GM20000 (cell line): ENCODE results near the gene FREY1.

Experiments used
- DNase-seq: peaks from one replicate; pipeline ENCODE4 v3.0.0; 2012; ENCODE audit warnings: low spot score
- TF ChIP-seq, protein P1 (sequence below): IDR thresholded peaks from 2 replicates; pipeline ENCODE4 v1.5.1; 2012; ENCODE audit warnings: mild to moderate bottlenecking, control low read depth; ENCODE audit errors: extremely low read depth, missing control alignments

FREY1 gene

GRCh38 chr11:45906965-45907611 is at the start of gene FREY1:
Gene FREY1, minus strand, starts transcription at chr11:45907271. Its CDS starts 26 bp downstream, at chr11:45907245.
- no peak for DNase-seq
- TF ChIP-seq, protein P1, sequence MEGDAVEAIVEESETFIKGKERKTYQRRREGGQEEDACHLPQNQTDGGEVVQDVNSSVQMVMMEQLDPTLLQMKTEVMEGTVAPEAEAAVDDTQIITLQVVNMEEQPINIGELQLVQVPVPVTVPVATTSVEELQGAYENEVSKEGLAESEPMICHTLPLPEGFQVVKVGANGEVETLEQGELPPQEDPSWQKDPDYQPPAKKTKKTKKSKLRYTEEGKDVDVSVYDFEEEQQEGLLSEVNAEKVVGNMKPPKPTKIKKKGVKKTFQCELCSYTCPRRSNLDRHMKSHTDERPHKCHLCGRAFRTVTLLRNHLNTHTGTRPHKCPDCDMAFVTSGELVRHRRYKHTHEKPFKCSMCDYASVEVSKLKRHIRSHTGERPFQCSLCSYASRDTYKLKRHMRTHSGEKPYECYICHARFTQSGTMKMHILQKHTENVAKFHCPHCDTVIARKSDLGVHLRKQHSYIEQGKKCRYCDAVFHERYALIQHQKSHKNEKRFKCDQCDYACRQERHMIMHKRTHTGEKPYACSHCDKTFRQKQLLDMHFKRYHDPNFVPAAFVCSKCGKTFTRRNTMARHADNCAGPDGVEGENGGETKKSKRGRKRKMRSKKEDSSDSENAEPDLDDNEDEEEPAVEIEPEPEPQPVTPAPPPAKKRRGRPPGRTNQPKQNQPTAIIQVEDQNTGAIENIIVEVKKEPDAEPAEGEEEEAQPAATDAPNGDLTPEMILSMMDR, result no peak

- TF ChIP-seq, protein P1, result no peak
- no peak for DNase-seq
Observed at GRCh38 chr11:45949992-45950407, 42.9 kb upstream of the FREY1 start.

GRCh38 chr11:45948356-45948755 is 41.3 kb upstream of the FREY1 start:
- DNase-seq, result no peak
- TF ChIP-seq, protein P1, result no peak

DNA sequence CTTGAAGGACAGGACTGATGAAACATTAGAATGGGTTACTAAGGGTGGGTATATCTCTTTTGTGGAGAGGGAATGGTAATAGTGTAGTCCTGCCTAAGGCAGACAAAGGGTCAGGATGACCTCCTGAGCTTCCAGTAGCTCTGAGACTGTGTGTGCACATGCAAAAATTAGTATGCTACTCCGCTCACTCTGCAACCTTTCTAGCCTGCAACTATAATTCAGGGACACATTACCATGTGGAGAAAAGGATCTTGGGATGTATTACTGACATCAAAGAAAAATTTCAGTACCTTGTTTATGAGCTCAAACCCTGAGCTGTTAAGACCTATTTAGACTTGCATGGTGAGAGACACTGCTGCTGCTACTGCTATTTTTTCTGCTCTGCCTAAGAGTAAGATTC is 40.8 kb upstream of the FREY1 start:
- no peak for DNase-seq
- TF ChIP-seq, protein P1, result no peak

- TF ChIP-seq, protein P1, result no peak
- DNase-seq, result no peak
Observed at GRCh38 chr11:45945397-45945999, 38.4 kb upstream of the FREY1 start.

GRCh38 chr11:45942381-45942780 is 35.3 kb upstream of the FREY1 start:
- no peak for DNase-seq

DNA sequence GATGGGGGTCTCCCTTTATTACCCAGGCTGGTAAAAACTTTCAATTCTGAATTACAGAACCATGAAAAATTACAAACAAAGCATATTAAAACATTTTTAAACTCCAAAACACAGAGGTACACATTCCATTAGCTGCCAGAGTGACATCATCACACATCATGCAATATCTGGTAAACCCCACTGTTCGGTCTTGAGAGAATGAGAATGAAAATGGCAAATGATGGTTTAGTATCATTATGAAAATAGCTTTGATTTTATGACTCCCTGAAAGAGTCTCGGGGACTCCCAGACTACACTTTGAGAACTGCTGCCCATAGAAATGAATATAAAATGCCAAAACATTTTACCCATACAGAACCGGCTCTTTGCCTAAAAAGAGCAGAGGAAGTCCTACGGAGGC is 34.2 kb upstream of the FREY1 start:
- no peak for DNase-seq
- TF ChIP-seq, protein P1, result no peak

More at GRCh38 chr11:45942381-45942780, 35.3 kb upstream of the FREY1 start:
- TF ChIP-seq, protein P1, result no peak
